Activated CD4-positive, alpha-beta T cell treated with anti-CD3 and anti-CD28 coated beads for 36 hours (primary cell): Measurements from ENCODE around the gene HSF4. TPM values are rescaled to one million over a fixed set of nuclear protein-coding genes. Genes with fewer than 3 reads are reported as not detected.

ENCODE experiments used
- ATAC-seq: fragments of 200-7000 bp; cut with Tn5 transposase; one replicate; pipeline ENCODE4 v1.10.0; 2021; ENCODE audit warnings: mild to moderate bottlenecking, moderate library complexity
- CTCF ChIA-PET: fragments of 350-600 bp; sonication (Branson Sonifier 250); formaldehyde crosslinking; loops from one replicate; lab custom pipeline; 2021; ENCODE audit warnings: antibody characterized with exemption; lab: Charles Lee
- POLR2A ChIA-PET: fragments of 350-600 bp; sonication (Branson Sonifier 250); formaldehyde crosslinking; loops from one replicate; lab custom pipeline; 2021; ENCODE audit warnings: antibody characterized with exemption, inconsistent platforms; lab: Charles Lee
- DNase-seq: peaks from one replicate; pipeline ENCODE4 v3.0.0-alpha.2; 2020
- H3K27ac Mint-ChIP-seq: one replicate; pipeline ENCODE4 v1.8.0; 2021; ENCODE audit warnings: mixed read lengths
- H3K27me3 Mint-ChIP-seq: one replicate; pipeline ENCODE4 v1.8.0; 2021; ENCODE audit warnings: mixed read lengths
- H3K36me3 Mint-ChIP-seq: one replicate; pipeline ENCODE4 v1.8.0; 2021; ENCODE audit warnings: low read depth, mixed read lengths
- H3K4me1 Mint-ChIP-seq: one replicate; pipeline ENCODE4 v1.8.0; 2021; ENCODE audit warnings: mixed read lengths
- H3K4me3 Mint-ChIP-seq: one replicate; pipeline ENCODE4 v1.8.0; 2021; ENCODE audit warnings: mild to moderate bottlenecking, moderate library complexity, mixed read lengths
- H3K9me3 Mint-ChIP-seq: one replicate; pipeline ENCODE4 v1.8.0; 2021; ENCODE audit warnings: low read depth, mixed read lengths
- intact Hi-C, 2 experiments: fragments of 100-400 bp; cut with DNase I in 1 of 2; cut with micrococcal nuclease in 1 of 2; formaldehyde crosslinking; loops; one replicate each; pipeline versions ENCODE4 v1.14.2 to v1.15.1; 2022 to 2024; cut with DNase I, micrococcal nuclease
- total RNA-seq, 2 experiments: library from RNA; stranded (reverse); gene quantifications; one replicate each; pipeline ENCODE4 v1.2.3, GENCODE V29; 2021

Gene HSF4
- total RNA-seq, 2 experiments from 2014 or later: 15.7 to 20.7 TPM

- DNase-seq (no peak), ATAC-seq (no peak)
- intact Hi-C loops: no loop called here
- Mint-ChIP-seq H3K36me3 (peaks cover 30% of the 10 kb centered on the region), H3K9me3 (no peaks in the 10 kb centered on the region), H3K27me3 (no peaks in the 10 kb centered on the region), H3K4me3 (no peak overlapping the region), H3K4me1 (peaks cover 2% of the 10 kb centered on the region), H3K27ac (no peak overlapping the region)
- CTCF ChIA-PET: no interaction called here
- POLR2A ChIA-PET: no interaction called here
Measured at GRCh38 chr16:67201411-67202345, 37.1 kb downstream of the HSF4 start.

- Mint-ChIP-seq H3K4me1 (no peaks in the 10 kb centered on the region), H3K27ac (no peak overlapping the region), H3K27me3 (no peaks in the 10 kb centered on the region), H3K9me3 (no peaks in the 10 kb centered on the region), H3K36me3 (peaks cover 26% of the 10 kb centered on the region), H3K4me3 (no peak overlapping the region)
- ATAC-seq (no peak), DNase-seq (no peak)
- intact Hi-C loops: no loop called here
- ChIA-PET POLR2A (no interaction called here), CTCF (interaction anchor here (0.6 kb wide), 1 partner anchor 246 kb away, joined by 3 read pairs; no protein-coding TSS in a partner anchor)
Measured at GRCh38 chr16:67202426-67202825, 37.9 kb downstream of the HSF4 start.

GRCh38 chr16:67202956-67203493 is 38.5 kb downstream of the HSF4 start:
- ATAC-seq (no peak), DNase-seq (no peak)
- H3K27ac Mint-ChIP-seq: no peak overlapping the region
- intact Hi-C loops: no loop called here
- H3K4me3 Mint-ChIP-seq: no peak overlapping the region
- CTCF ChIA-PET: interaction anchor here (0.6 kb wide), 1 partner anchor 247 kb away, joined by 3 read pairs; no protein-coding TSS in a partner anchor
- POLR2A ChIA-PET: no interaction called here
- peaks cover 21% of the 10 kb centered on the region for H3K36me3 Mint-ChIP-seq
- H3K4me1 Mint-ChIP-seq: no peaks in the 10 kb centered on the region
- no peaks in the 10 kb centered on the region for H3K27me3 Mint-ChIP-seq
- H3K9me3 Mint-ChIP-seq: no peaks in the 10 kb centered on the region

- intact Hi-C loops: no loop called here
- no peak overlapping the region for H3K4me3 Mint-ChIP-seq
- ChIA-PET CTCF (interaction anchor here (0.6 kb wide), 1 partner anchor 9 kb away, joined by 3 read pairs; no protein-coding TSS in a partner anchor), POLR2A (no interaction called here)
- DNase-seq (no peak), ATAC-seq (no peak)
- peaks cover 15% of the 10 kb centered on the region for H3K36me3 Mint-ChIP-seq
- H3K27ac Mint-ChIP-seq: no peak overlapping the region
- H3K9me3 Mint-ChIP-seq: no peaks in the 10 kb centered on the region
- no peaks in the 10 kb centered on the region for H3K27me3 Mint-ChIP-seq
- H3K4me1 Mint-ChIP-seq: no peaks in the 10 kb centered on the region
Measured at GRCh38 chr16:67204076-67204475, 39.5 kb downstream of the HSF4 start.

GRCh38 chr16:67206129-67206837 is 41.7 kb downstream of the HSF4 start:
- Mint-ChIP-seq H3K27ac (peak overlapping the region; percentile 44), H3K36me3 (peaks cover 12% of the 10 kb centered on the region), H3K4me3 (no peak overlapping the region), H3K27me3 (no peaks in the 10 kb centered on the region), H3K9me3 (no peaks in the 10 kb centered on the region), H3K4me1 (no peaks in the 10 kb centered on the region)
- intact Hi-C loops: no loop called here
- ATAC-seq (no peak), DNase-seq (no peak)
- CTCF ChIA-PET: interaction anchor here (1.0 to 1.3 kb wide), 2 partner anchors 9 to 30 kb away, joined by 4 to 7 read pairs; no protein-coding TSS in a partner anchor
- POLR2A ChIA-PET: no interaction called here

GRCh38 chr16:67206838-67207248 is 42.3 kb downstream of the HSF4 start:
- intact Hi-C loops: no loop called here
- Mint-ChIP-seq H3K9me3 (no peaks in the 10 kb centered on the region), H3K4me3 (no peak overlapping the region), H3K27ac (peak overlapping the region; percentile 27), H3K36me3 (peaks cover 11% of the 10 kb centered on the region), H3K4me1 (no peaks in the 10 kb centered on the region), H3K27me3 (no peaks in the 10 kb centered on the region)
- DNase-seq: no peak
- POLR2A ChIA-PET: no interaction called here
- no peak for ATAC-seq
- CTCF ChIA-PET: interaction anchor here (1.0 to 1.3 kb wide), 2 partner anchors 9 to 30 kb away, joined by 4 to 7 read pairs; no protein-coding TSS in a partner anchor

- no peak for ATAC-seq
Measured at GRCh38 chr16:67207249-67208091, 42.9 kb downstream of the HSF4 start.

GRCh38 chr16:67208154-67208896 is 43.8 kb downstream of the HSF4 start:
- no peaks in the 10 kb centered on the region for H3K4me1 Mint-ChIP-seq
- no peaks in the 10 kb centered on the region for H3K27me3 Mint-ChIP-seq
- no peaks in the 10 kb centered on the region for H3K9me3 Mint-ChIP-seq
- no peak overlapping the region for H3K4me3 Mint-ChIP-seq
- ChIA-PET POLR2A (no interaction called here), CTCF (interaction anchor here (0.6 to 1.1 kb wide), 3 partner anchors 10 to 35 kb away, joined by 3 to 4 read pairs (median 3); no protein-coding TSS in a partner anchor)
- H3K36me3 Mint-ChIP-seq: peaks cover 7% of the 10 kb centered on the region
- intact Hi-C loops: no loop called here
- DNase-seq: no peak
- no peak overlapping the region for H3K27ac Mint-ChIP-seq
- peak; percentile 11 for ATAC-seq

More at GRCh38 chr16:67207249-67208091, 42.9 kb downstream of the HSF4 start:
- no peak overlapping the region for H3K4me3 Mint-ChIP-seq
- H3K4me1 Mint-ChIP-seq: no peaks in the 10 kb centered on the region
- intact Hi-C loops: no loop called here
- CTCF ChIA-PET: interaction anchor here (1.1 to 1.3 kb wide), 2 partner anchors 10 kb away, joined by 4 to 7 read pairs; no protein-coding TSS in a partner anchor
- no peaks in the 10 kb centered on the region for H3K9me3 Mint-ChIP-seq
- POLR2A ChIA-PET: no interaction called here
- H3K36me3 Mint-ChIP-seq: peaks cover 8% of the 10 kb centered on the region
- no peaks in the 10 kb centered on the region for H3K27me3 Mint-ChIP-seq
- no peak for DNase-seq
- H3K27ac Mint-ChIP-seq: no peak overlapping the region

GRCh38 chr16:67209565-67209964 is 45.0 kb downstream of the HSF4 start:
- CTCF ChIA-PET: no interaction called here
- no peaks in the 10 kb centered on the region for H3K9me3 Mint-ChIP-seq
- peaks cover 4% of the 10 kb centered on the region for H3K36me3 Mint-ChIP-seq
- intact Hi-C loops: no loop called here
- no peaks in the 10 kb centered on the region for H3K27me3 Mint-ChIP-seq
- no peak overlapping the region for H3K27ac Mint-ChIP-seq
- no peak for DNase-seq
- ATAC-seq: no peak
- no peaks in the 10 kb centered on the region for H3K4me1 Mint-ChIP-seq
- POLR2A ChIA-PET: no interaction called here
- H3K4me3 Mint-ChIP-seq: no peak overlapping the region
